Breast epithelium (tissue), 3 donors: ENCODE data around the gene CACNA1A.

ENCODE experiments used
- POLR2A ChIP-seq: fragments of 450-650 bp; IDR thresholded peaks from one replicate; pipeline ENCODE4 v1.6.1; 2016; ENCODE audit warnings: antibody characterized with exemption, mild to moderate bottlenecking, moderate library complexity
- POLR2AphosphoS5 ChIP-seq, 3 donors: sonication (generic); formaldehyde crosslinking; IDR thresholded peaks; one replicate each; pipeline ENCODE4 v1.6.1; 2017; ENCODE audit warnings: antibody characterized with exemption in 3 of 3
- TF ChIP-seq, protein P1 (sequence below), 3 donors: fragments of 450-650 bp; IDR thresholded peaks; one replicate each; pipeline ENCODE4 v1.5.1; 2016 to 2017; ENCODE audit warnings: antibody characterized with exemption in 3 of 3, mild to moderate bottlenecking in 3 of 3, moderate library complexity in 3 of 3

DNA sequence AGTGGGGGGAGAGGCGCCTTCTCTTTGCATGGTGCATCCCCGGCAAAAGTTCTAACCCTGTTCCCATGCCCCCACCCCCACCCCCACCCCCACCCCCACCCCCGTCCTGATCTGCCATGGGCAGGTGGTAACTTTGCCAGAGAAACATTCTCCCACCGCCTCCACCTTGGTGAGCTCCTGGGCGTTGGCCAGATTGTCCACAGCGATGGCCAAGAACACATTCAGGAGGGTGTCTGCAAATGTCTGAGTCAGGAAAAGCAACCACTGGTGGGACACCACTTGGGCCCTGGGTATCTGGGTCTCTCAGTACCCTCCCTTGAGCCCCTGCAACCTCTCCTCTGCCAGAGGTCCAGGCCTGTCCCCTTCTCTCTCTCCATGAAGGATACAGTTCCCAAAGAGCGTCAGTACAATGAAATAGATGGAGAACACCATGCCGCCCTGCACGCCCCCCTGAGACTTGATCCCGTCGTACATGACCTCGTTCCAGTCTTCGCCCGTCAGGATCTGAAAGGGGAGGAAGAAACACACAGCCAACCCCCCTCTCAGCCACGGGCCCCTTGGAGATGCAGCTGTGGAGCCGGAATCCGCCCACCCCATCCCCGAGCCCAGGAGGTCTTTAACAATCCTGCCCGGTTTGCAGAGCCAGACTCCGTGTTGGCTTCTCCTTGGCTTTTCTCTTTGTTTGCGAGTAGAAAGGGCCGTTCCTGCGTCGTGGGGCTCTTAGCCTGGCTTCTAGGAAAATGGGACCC lies 202.7 kb downstream of the CACNA1A start:
- TF ChIP-seq, protein P1, sequence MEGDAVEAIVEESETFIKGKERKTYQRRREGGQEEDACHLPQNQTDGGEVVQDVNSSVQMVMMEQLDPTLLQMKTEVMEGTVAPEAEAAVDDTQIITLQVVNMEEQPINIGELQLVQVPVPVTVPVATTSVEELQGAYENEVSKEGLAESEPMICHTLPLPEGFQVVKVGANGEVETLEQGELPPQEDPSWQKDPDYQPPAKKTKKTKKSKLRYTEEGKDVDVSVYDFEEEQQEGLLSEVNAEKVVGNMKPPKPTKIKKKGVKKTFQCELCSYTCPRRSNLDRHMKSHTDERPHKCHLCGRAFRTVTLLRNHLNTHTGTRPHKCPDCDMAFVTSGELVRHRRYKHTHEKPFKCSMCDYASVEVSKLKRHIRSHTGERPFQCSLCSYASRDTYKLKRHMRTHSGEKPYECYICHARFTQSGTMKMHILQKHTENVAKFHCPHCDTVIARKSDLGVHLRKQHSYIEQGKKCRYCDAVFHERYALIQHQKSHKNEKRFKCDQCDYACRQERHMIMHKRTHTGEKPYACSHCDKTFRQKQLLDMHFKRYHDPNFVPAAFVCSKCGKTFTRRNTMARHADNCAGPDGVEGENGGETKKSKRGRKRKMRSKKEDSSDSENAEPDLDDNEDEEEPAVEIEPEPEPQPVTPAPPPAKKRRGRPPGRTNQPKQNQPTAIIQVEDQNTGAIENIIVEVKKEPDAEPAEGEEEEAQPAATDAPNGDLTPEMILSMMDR (IDR thresholded peaks at IDR 0.05), result no peak
- no peak for TF ChIP-seq POLR2A
- TF ChIP-seq POLR2AphosphoS5 (IDR thresholded peaks at IDR 0.05), result no peak
